SU-DHL-6 (cell line): ENCODE results near the gene GRM7.

ENCODE experiments used
- CTCF ChIP-seq: fragments of 200-600 bp; sonication (generic); IDR thresholded peaks from one replicate; pipeline ENCODE4 v1.5.1; 2017; ENCODE audit warnings: antibody characterized with exemption, mild to moderate bottlenecking, low read length, moderate library complexity; ENCODE audit not compliant: insufficient read depth, poor library complexity, severe bottlenecking
- EZH2phosphoT487 ChIP-seq: fragments of 200-600 bp; sonication (generic), shearing (Covaris generic); conservative IDR thresholded peaks from 2 replicates; pipeline ENCODE4 v1.6.1; 2018; ENCODE audit warnings: mild to moderate bottlenecking, antibody characterized with exemption, low read length, moderate library complexity, mixed read lengths

- TF ChIP-seq CTCF (no peak), EZH2phosphoT487 (no peak)
Observed at GRCh38 chr3:7721869-7722268, 861.0 kb downstream of the GRM7 start.
